Loucy (cell line): ENCODE results near the gene CDH2.

Source experiments
- H2AFZ ChIP-seq: fragments of 200-600 bp; sonication (generic); 2 replicates; pipeline ENCODE4 v1.6.0; 2016; ENCODE audit warnings: antibody characterized with exemption, mild to moderate bottlenecking, low read length, moderate library complexity
- H3F3A ChIP-seq: fragments of 200-600 bp; 2 replicates; pipeline ENCODE4 v1.6.0; 2016; ENCODE audit warnings: antibody characterized with exemption, low read depth, mild to moderate bottlenecking
- H3K27me3 ChIP-seq: fragments of 200-600 bp; sonication (generic); 2 replicates; pipeline ENCODE4 v1.6.1; 2014; ENCODE audit warnings: low read length, mild to moderate bottlenecking; ENCODE audit not compliant: insufficient read depth, poor library complexity, severe bottlenecking
- H3K36me3 ChIP-seq: fragments of 200-600 bp; sonication (generic); 2 replicates; pipeline ENCODE4 v1.6.1; 2016; ENCODE audit warnings: low read length; ENCODE audit not compliant: insufficient read depth
- H3K4me1 ChIP-seq: fragments of 200-600 bp; sonication (generic); 2 replicates; pipeline ENCODE4 v1.5.1; 2014; ENCODE audit warnings: low read length, mild to moderate bottlenecking; ENCODE audit not compliant: insufficient read depth, poor library complexity, severe bottlenecking
- H3K4me2 ChIP-seq: fragments of 200-600 bp; sonication (generic); 2 replicates; pipeline ENCODE4 v1.6.0; 2014; ENCODE audit warnings: antibody characterized with exemption, low read length, low read depth, mild to moderate bottlenecking; ENCODE audit not compliant: poor library complexity, severe bottlenecking
- H3K4me3 ChIP-seq: fragments of 200-600 bp; sonication (generic); 2 replicates; pipeline ENCODE4 v1.5.1; 2014; ENCODE audit warnings: low read length, mild to moderate bottlenecking, mixed read lengths; ENCODE audit not compliant: poor library complexity, severe bottlenecking
- H3K79me2 ChIP-seq: fragments of 200-600 bp; sonication (generic); 2 replicates; pipeline ENCODE4 v1.6.1; 2014; ENCODE audit warnings: low read length; ENCODE audit not compliant: insufficient read depth
- H3K9ac ChIP-seq: fragments of 200-600 bp; sonication (generic); 2 replicates; pipeline ENCODE4 v1.6.0; 2014; ENCODE audit warnings: mild to moderate bottlenecking, low read depth, low read length, moderate library complexity; ENCODE audit not compliant: poor library complexity, severe bottlenecking
- H3K9me2 ChIP-seq: fragments of 200-600 bp; sonication (generic); replicated peaks from 2 replicates; pipeline ENCODE4 v1.6.1; 2016; ENCODE audit warnings: low read depth, low read length, mixed read lengths
- H3K9me3 ChIP-seq: fragments of 200-600 bp; sonication (generic); 2 replicates; pipeline ENCODE4 v1.6.1; 2014; ENCODE audit warnings: mild to moderate bottlenecking, antibody characterized with exemption, low read length, low read depth; ENCODE audit not compliant: insufficient read depth
- H4K20me1 ChIP-seq: fragments of 200-600 bp; sonication (generic); 2 replicates; pipeline ENCODE4 v1.6.0; 2014; ENCODE audit warnings: antibody characterized with exemption, low read length, mild to moderate bottlenecking; ENCODE audit not compliant: insufficient read depth, poor library complexity, severe bottlenecking
- EZH2phosphoT487 ChIP-seq: fragments of 200-600 bp; IDR thresholded peaks from 2 replicates; pipeline ENCODE4 v1.6.1; 2018; ENCODE audit warnings: antibody characterized with exemption, mild to moderate bottlenecking, moderate library complexity, borderline replicate concordance
- TF ChIP-seq, protein P1 (sequence below): fragments of 200-600 bp; sonication (generic); conservative IDR thresholded peaks from 2 replicates; pipeline ENCODE4 v1.5.1; 2014; ENCODE audit warnings: mild to moderate bottlenecking, antibody characterized with exemption, low read length

Gene CDH2

DNA sequence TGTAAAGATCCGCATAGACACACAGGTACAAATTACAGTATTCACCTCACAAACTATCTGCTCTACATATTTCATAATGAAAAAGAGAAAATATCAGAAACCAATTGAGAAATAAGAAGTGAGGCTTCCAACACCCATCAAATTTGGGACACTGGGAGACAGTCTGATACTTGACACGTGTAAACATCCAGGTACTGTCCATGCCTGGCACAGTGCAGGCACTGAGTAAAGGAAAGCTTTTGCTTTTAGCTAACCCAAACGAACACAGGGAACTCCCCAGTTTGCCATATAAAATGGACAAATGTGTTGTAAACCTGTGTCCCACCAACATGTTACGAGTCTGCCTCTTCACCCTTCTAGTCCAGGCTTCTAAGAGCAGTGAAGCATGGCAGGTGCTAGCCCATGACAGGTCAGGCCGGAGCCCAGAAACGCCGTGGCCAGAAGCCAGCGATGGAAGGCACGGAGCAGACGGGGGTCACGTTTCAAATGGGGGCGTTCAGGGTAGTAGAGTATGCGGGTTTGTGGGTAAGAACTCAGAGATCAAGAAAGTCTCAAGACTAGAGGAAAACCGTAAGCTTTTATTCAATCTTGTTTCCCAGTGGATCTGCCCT is 27.0 kb downstream of the CDH2 start:
- no peak overlapping the region for H2AFZ ChIP-seq
- no peaks in the 10 kb centered on the region for H4K20me1 ChIP-seq
- H3F3A ChIP-seq, result no peaks in the 10 kb centered on the region
- no peaks in the 10 kb centered on the region for H3K9me3 ChIP-seq
- H3K9ac ChIP-seq, result no peak overlapping the region
- H3K27me3 ChIP-seq, result no peaks in the 10 kb centered on the region
- peaks cover 9% of the 10 kb centered on the region for H3K4me1 ChIP-seq
- TF ChIP-seq, protein P1, sequence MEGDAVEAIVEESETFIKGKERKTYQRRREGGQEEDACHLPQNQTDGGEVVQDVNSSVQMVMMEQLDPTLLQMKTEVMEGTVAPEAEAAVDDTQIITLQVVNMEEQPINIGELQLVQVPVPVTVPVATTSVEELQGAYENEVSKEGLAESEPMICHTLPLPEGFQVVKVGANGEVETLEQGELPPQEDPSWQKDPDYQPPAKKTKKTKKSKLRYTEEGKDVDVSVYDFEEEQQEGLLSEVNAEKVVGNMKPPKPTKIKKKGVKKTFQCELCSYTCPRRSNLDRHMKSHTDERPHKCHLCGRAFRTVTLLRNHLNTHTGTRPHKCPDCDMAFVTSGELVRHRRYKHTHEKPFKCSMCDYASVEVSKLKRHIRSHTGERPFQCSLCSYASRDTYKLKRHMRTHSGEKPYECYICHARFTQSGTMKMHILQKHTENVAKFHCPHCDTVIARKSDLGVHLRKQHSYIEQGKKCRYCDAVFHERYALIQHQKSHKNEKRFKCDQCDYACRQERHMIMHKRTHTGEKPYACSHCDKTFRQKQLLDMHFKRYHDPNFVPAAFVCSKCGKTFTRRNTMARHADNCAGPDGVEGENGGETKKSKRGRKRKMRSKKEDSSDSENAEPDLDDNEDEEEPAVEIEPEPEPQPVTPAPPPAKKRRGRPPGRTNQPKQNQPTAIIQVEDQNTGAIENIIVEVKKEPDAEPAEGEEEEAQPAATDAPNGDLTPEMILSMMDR, result no peak
- no peak for TF ChIP-seq EZH2phosphoT487
- H3K79me2 ChIP-seq, result peaks cover 43% of the 10 kb centered on the region; the same call in 1 of the 2 replicates
- H3K4me2 ChIP-seq, result no peak overlapping the region
- H3K4me3 ChIP-seq, result no peak overlapping the region
- 0 out of 2 replicates have a peak, but pooled peaks cover under 1% of the 10 kb centered on the region for H3K36me3 ChIP-seq
- no peaks in the 10 kb centered on the region for H3K9me2 ChIP-seq

DNA sequence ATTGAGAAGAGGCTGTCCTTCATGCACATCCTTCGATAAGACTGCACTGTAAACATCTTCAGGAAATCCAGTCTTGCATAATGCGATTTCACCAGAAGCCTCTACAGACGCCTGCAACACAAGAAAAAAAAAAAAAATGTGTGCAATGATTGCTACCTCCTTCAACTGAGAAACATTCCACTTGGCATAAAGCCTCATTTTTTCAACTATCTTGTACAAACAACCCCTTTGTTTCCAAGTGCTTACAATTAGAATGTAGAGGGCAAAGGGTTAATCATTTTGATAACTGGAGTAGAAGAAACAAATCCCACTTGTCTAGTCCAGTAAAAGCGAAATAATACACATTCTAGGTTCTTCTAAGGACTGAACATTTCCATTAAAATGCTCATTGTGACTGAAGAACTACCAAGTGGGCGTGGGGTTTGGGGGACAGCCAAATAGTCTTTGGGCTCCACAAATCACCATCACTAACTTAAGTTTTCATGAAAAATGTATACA is 29.2 kb downstream of the CDH2 start:
- peaks cover 41% of the 10 kb centered on the region; the same call in 1 of the 2 replicates for H3K79me2 ChIP-seq
- no peaks in the 10 kb centered on the region for H3K27me3 ChIP-seq
- no peak overlapping the region for H3K9ac ChIP-seq
- H3K9me3 ChIP-seq, result no peaks in the 10 kb centered on the region
- TF ChIP-seq EZH2phosphoT487, result no peak
- TF ChIP-seq, protein P1, result no peak
- H3F3A ChIP-seq, result no peaks in the 10 kb centered on the region
- no peak overlapping the region for H2AFZ ChIP-seq
- no peaks in the 10 kb centered on the region for H3K9me2 ChIP-seq
- H3K4me1 ChIP-seq, result peaks cover 5% of the 10 kb centered on the region
- H3K4me3 ChIP-seq, result no peak overlapping the region
- H3K36me3 ChIP-seq, result 0 out of 2 replicates have a peak, but pooled peaks cover 3% of the 10 kb centered on the region
- no peaks in the 10 kb centered on the region for H4K20me1 ChIP-seq
- no peak overlapping the region for H3K4me2 ChIP-seq

DNA sequence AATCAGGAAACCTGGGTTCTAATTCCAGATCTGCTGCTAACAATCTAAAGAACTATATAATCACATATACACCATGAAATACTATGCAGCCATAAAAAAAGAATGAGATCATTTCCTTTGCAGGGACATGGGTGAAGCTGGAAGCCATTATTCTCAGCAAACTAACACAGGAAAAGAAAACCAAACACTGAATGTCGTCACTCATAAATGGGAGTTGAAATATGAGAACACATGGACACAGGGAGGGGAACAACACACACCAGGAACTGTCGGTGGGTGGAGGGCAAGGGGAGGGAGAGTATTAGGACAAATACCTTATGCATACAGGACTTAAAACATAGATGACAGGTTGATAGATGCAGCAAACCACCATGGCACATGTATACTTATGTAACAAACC is 33.2 kb downstream of the CDH2 start:
- Histone ChIP-seq H3K27me3 (no peaks in the 10 kb centered on the region), H2AFZ (no peak overlapping the region), H3K79me2 (peaks cover 24% of the 10 kb centered on the region; the same call in 1 of the 2 replicates), H3K4me1 (peaks cover 15% of the 10 kb centered on the region), H3K4me3 (no peak overlapping the region), H3F3A (no peaks in the 10 kb centered on the region), H3K9me3 (no peaks in the 10 kb centered on the region), H4K20me1 (no peaks in the 10 kb centered on the region), H3K9ac (no peak overlapping the region), H3K36me3 (0 out of 2 replicates have a peak, but pooled peaks cover 3% of the 10 kb centered on the region), H3K4me2 (no peak overlapping the region), H3K9me2 (no peaks in the 10 kb centered on the region)
- TF ChIP-seq, protein P1, result no peak
- no peak for TF ChIP-seq EZH2phosphoT487
